ENCODE data around the gene DFFB.

DFFB gene

DNA sequence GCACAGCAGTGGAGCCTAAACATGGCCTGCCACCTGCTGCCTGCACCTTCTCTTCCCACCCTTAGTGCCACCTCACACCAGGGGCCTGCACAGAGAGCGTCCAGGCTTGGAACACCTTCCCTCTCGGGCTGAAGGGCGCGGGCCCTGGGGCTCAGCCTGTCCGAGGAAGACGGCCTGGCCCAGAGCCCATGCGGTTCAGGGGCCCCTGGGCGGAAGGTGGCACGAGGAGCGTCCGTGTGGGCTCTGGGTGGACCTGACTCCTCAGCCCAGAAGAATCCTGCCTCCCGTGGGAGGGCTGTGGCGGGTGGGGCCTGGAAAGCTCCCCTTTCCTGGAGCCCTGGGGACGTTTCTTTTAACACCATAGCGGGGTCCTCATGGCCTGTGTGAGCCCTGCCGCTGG, 19.4 kb downstream of the DFFB start:
- DNase-seq = no peak

- DNase-seq = no peak
Measured at GRCh38 chr1:3879099-3879498, 21.8 kb downstream of the DFFB start.

- DNase-seq = no peak
Measured at GRCh38 chr1:3879787-3880428, 22.6 kb downstream of the DFFB start.

GRCh38 chr1:3880429-3881192, 23.3 kb downstream of the DFFB start:
- no peak for DNase-seq

GRCh38 chr1:3881193-3881480, 23.9 kb downstream of the DFFB start:
- no peak for DNase-seq

DNA sequence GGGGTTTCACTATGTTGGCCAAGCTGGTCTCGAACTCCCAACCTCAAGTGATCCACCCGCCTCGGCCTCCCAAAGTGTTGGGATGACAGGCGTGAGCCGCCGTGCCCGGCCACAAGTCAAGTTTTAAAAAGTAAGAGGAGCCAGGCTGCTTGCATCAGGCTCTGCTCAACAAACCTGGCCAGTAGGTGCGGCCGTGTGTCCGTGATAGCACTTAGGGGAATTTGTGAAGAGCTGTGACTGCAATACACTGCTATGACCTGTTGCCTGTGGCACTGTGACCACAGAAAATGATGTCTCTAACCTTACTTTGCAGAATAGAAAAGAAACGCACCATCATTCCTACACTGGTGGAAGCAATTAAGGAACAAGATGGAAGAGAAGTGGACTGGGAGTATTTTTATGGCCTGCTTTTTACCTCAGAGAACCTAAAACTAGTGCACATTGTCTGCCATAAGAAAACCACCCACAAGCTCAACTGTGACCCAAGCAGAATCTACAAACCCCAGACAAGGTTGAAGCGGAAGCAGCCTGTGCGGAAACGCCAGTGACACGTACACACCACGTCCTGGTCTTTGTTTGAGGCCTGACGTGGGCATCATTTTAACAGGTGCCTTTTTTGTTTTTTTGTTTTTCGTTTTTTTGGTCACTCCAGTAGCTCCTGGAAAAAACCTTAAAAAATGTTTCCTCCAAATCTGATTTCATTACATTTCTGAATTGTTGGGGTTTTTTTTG, 26.1 kb downstream of the DFFB start:
- no peak for DNase-seq

DNA sequence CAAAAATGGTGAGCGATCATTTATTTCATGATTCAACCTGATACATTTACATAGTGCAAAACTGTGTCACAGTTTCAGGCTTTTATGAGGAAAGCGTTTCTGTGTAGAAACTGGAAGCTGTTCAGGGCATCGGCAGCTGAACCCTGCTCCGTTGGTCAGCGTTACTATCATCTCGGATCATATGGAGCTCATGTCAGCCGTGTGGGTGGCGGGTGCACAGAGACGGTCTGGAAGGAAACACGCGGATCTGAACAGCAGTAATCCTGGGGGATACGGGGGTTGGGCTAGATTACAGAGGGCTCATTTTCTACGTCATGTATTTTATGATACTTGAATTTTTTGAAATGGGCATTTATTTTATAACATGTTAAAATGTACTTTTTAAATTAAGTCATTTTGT, 27.7 kb downstream of the DFFB start:
- DNase-seq = no peak

GRCh38 chr1:3885611-3886010, 28.3 kb downstream of the DFFB start:
- no peak for DNase-seq

DNA sequence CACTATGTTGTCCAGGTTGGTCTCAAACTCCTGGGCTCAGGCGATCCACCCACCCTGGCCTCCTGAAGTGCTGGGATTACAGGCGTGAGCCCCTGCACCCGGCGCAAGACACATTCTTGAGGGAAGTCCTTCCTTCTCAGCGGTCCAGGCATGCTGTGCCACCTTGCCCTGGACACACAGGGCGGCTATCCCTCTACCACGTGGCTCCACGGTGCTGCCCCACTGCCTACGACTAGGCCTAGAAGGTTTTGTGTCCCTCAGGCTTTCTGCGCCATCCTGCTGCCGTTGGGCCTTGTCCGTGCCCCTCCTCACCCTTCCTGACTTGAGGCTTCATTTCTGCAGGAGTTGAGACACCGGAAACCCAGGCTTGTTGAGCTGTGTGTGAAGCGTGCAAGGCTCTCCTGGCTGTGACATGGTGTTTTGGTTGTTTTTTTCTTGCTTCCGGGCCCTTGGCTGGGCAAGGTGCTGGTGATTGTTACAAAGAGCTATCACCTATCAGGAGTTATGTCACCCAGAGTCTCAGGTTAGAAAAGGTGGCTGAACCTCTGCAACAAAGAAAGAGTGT, 28.9 kb downstream of the DFFB start:
- DNase-seq = no peak

DNA sequence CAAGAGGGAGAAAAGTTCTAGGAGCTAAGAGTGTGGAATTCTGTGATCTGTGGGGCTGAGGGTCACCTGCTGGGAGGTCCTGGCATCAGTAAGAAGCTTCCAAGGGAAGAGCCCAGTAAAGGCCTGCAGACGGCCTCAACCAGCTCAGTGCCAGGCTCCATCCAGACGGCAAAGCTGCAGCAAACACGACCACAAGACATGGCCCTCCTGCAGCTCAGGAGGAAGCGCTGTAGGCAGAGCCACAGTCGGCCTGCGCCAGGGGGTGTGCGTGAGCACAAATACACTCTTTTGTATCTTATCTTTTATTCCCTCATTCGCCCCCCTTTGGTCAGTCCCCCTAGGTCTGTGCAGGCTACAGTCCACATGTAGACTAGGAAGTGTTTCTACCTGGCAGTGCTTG, 29.4 kb downstream of the DFFB start:
- DNase-seq = no peak

- no peak for DNase-seq
Measured at GRCh38 chr1:3888301-3888700, 31.0 kb downstream of the DFFB start.

GRCh38 chr1:3889936-3890335, 32.7 kb downstream of the DFFB start:
- DNase-seq = no peak

DNA sequence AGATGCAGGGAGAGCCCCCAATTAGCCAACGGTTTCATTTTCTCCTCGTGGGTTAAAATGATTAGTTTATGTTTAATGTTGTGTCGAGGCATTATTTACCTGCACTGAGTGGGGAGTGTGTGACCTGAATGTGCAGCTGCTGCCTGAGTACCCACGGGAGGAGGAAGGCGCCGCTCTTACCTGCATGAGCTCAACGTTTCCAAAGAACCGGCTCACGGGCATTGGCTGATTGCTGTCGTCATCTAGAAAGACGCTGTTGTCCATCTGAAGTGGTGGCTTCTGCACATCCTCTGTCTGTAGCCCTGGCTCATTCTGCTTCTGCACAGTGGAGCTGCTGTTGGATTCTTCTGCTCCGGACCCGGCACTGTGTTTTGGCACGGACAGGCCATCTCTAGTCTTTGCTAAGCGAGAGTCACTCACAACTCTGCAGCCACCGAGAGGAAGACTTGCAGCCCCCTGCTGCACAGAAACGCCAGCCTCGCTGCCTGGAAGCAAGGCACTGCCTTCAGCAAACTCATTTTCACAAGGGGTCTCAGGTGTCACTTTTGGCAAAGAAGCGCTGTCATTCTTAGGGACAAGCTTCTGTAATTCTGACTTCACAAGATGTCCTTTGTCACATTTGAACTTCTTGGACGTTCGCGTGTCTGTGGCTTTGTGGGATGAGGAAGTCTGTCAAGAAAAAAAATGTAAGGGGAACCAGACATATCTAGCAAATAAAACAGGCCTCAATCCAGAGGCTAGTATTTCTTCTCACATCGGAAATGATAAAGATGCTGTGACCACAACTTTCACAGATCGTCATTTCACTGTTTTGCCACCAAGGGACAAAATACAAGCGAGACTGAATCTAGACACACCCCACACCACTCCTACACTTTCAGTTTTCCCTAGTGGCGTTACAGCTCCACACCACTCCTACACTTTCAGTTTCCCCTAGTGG, 33.4 kb downstream of the DFFB start:
- no peak for DNase-seq

- DNase-seq = no peak
Measured at GRCh38 chr1:3891329-3891865, 34.1 kb downstream of the DFFB start.

DNA sequence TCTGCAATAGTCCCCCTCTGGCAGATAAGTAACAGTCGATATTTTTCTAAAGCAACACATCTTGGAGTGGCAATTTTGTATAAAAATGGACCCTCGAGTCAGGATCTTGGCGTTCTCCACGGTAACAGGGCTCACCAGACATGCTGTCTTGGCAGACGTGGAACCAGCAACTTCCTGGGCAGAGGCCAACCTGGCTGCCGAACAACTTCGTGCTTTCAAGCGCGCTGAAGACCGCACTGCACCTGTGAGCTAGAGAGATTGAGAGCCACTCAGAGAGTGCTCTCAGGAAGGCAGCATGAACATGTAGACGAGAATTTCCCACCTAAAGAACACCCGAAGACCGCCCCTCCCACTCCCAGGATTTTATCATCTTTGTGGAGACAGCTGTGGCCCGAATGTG, 35.5 kb downstream of the DFFB start:
- DNase-seq = no peak

GRCh38 chr1:3893190-3893589, 35.9 kb downstream of the DFFB start:
- no peak for DNase-seq

DNA sequence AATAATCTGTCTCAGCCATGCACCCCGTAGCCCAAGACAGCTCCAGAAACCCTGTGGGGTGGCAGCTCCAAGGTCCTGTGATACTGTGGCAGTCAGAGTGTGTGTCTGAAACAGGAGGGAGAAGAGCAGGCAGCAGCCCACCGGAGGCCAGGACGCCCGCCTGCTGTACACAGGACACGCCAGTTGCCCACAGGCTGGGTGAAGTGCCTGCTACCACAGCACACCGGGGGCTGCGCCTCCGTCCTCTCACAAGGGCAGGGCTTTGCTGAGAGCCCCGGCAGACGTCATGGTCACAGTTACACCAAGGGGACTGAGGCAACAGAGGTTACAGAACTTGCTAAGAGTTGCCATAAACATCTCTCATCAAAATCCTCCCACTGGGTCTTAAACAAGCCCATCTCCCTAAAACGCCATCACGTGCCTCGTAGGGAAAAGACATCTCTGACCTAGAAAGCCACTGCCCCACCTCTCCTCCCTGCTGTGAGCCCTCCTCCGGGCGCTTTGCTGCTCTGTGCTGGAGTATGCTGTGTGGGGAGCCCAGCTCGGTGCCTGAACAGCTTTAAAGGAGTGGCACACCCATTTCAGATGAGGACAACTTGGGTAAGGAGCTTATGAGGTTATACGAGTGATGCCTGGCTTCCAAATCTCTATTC, 37.5 kb downstream of the DFFB start:
- DNase-seq = no peak

- DNase-seq = no peak
Measured at GRCh38 chr1:3895279-3895950, 38.1 kb downstream of the DFFB start.

GRCh38 chr1:3895951-3896325, 38.7 kb downstream of the DFFB start:
- no peak for DNase-seq

DNA sequence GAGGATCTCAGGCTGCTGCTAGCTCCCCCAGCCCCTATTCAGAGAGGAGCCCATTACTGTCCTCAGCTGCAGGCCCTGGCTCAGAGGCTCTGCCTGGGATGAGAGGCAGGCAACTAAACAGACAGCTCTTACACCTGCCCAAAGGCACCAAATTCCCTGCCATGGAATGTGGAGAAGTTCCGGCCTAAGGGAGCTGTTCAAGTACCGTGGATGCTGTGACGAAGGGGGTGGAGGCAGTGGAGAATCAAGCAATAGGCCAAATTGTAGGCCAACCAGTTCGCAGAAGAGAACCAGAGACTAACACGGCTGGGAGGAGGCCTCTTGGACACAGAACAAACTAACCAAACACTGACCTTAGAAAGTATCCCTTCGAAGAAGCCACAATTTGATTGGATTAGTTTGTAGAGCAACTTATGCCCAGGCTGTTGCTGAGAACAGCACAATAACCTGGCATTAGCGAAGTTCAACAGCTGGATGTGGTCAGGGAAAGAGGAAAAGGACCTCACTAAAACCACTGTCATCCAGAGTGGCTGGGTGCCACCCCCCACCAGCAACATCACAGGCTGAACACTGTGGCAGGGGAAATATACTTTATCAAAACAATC, 39.2 kb downstream of the DFFB start:
- no peak for DNase-seq

DNA sequence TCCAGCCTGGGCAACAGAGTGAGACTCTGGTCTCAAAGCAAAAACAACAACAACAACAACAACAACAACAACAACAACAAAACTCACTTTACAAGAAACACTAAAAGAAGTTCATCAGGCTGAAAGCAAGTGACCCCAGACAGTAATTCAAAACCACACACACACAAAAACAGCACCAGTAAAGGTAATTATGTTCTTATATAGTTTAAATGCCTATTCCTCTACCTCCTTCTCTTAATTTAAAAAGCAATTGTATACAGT, 41.1 kb downstream of the DFFB start:
- no peak for DNase-seq
